ENCODE measurements around the gene SMAGP.
A peak's percentile ranks its signal among the peaks of the same experiment; 100 is the strongest.
"Not testable (repeated sequence)": the region's sequence is repeated elsewhere in the genome, so short reads cannot be mapped to it uniquely, and the experiment has no call there.

SMAGP gene

DNA sequence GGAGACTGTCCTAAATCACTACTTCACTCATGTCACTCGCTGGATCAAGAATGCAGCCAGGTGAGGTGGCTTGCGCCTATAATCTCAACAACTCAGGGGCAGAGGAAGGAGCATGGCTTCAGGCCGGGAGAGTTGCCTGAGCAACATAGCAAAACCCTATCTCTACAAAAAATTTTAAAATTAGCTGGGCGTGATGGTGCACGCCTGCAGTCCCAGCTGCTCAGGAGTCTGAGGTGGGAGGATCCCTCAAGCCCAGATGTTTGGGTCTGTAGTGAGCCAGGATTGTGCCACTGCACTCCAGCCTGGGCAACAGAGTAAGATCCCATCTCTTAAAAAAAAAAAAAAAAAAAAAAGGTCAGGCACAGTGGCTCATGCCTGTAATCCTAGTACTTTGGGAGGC is 5.9 kb downstream of the SMAGP start:
- ATAC-seq: no peak

- no peak for ATAC-seq
These were observed 6.9 kb downstream of the SMAGP start for GRCh38 chr12:51263341-51263740.

GRCh38 chr12:51262758-51263177 is 7.4 kb downstream of the SMAGP start:
- no peak for ATAC-seq

DNA sequence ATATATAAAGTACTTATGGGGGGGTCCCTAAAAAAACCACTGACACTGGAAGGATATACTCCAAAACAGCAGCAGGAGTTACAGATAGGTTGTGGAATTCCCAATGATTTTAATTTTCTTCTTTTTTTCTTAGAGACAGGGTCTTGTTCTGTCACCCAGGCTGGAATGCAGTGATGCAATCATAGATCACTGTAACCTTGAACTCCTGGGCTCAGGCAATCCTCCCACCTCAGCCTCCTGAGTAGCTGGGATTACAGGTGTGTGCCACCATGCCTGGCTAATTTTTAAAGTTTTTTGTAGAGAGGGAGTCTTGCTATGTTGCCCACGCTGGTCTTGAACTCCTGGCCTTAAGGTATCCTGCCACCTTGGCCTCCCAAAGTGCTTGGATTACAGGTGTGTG is 10.6 kb downstream of the SMAGP start:
- not testable (repeated sequence) for ATAC-seq

DNA sequence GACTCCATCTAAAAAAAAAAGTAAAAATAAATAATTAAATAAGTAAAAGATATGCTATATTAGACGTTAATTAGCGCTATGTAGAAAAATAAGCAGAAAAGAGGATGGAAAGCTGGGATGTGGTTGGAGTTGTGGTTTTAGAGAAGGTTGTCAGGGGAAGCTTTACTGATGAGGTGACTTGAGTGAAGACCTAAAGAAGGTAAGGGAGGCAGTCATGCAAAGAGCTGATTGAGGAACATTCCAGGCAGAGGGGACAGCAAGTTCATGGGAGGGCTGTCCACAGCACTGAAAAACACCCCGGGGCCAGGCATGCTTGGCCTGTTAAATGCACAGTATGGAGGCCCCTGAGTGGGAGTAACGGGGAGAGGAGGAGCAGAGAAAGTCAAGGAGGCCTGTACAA is 15.7 kb downstream of the SMAGP start:
- no peak for ATAC-seq

GRCh38 chr12:51253276-51253675 is 16.9 kb downstream of the SMAGP start:
- ATAC-seq: no peak

- ATAC-seq: no peak
These were observed 22.6 kb downstream of the SMAGP start for GRCh38 chr12:51247523-51248206.

DNA sequence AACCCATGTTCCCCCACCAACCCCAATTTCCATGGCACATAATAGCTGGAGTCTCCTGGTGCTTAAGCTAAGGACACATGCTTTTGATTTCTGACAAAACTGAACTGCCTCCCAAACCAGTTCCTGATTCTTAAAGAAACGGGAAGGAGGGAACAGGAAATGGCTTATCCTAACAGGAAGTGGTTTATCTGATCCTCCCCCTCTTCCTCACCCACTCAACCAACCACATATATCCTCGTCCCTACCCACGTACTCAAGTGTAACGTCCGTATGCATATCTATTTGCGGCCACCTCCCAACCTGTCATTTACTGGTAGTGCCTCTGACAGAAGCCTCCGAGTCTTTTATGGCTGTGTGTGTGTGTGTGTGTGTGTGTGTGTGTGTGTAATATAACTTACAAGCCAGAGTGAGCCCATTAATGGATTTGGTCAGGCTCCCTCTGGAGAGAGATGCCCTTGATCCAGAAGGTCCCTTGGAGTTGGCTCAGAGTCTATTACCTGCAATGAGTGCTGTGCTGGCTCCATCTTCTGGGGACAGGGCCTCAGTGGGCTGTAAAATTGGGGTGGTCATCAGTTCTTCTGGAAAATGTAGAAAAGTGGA is 23.9 kb downstream of the SMAGP start:
- peak; percentile 63 to 69 for ATAC-seq

GRCh38 chr12:51245476-51246253 is 24.6 kb downstream of the SMAGP start:
- no peak for ATAC-seq

DNA sequence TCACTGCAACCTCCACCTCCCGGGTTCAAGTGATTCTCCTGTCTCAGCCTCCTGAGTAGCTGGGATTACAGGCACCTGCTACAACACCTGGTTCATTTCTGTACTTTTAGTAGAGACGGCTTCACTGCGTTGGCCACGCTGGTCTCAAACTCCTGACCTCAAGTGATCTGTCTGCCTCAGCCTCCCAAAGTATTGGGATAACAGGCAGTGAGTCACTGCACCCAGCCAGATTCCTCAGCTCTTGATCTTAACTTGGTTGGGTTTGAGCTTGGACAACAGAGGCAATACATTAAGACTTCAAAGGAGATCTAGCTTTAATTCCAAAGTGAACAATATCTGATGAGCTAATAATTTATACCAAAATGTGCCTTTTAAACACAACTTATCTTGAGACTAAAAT is 25.9 kb downstream of the SMAGP start:
- no peak for ATAC-seq

DNA sequence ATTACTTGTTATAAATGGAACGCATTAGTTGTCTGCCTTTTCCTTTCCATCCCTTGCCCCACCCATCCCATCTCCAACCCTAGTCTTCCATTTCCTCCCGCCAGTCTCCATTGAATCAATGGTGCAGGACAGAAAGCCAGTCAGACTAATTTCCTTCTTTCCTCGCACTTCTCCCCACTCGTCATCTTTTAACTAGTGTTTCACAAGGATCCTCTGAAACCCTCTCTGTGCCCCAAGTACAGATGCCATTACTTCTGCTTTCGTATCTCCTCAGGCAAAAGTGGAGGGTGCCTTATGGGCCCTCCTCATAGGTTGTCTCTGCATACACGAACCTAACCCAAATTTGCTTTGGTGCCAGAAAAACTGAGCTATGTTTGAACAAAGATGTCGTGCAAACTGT is 27.3 kb downstream of the SMAGP start:
- ATAC-seq: no peak

DNA sequence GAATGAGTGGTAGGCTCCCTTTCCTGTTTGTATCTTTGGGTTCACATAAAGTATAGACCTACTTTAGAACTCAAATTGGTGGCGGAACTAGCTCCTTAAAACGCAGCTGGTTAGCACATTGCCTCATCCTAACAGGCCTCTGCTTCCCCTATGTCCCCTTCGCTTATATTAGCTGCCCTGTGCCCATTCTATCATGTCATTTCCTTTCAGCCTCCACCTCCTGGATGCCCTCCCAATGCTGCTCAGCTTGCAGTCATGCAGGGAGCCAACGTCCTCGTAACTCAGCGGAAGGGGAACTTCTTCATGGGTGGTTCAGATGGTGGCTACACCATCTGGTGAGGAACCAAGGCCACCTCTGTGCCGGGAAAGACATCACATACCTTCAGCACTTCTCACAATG is 28.1 kb downstream of the SMAGP start:
- ATAC-seq: no peak

GRCh38 chr12:51240971-51241370 is 29.2 kb downstream of the SMAGP start:
- ATAC-seq: no peak

DNA sequence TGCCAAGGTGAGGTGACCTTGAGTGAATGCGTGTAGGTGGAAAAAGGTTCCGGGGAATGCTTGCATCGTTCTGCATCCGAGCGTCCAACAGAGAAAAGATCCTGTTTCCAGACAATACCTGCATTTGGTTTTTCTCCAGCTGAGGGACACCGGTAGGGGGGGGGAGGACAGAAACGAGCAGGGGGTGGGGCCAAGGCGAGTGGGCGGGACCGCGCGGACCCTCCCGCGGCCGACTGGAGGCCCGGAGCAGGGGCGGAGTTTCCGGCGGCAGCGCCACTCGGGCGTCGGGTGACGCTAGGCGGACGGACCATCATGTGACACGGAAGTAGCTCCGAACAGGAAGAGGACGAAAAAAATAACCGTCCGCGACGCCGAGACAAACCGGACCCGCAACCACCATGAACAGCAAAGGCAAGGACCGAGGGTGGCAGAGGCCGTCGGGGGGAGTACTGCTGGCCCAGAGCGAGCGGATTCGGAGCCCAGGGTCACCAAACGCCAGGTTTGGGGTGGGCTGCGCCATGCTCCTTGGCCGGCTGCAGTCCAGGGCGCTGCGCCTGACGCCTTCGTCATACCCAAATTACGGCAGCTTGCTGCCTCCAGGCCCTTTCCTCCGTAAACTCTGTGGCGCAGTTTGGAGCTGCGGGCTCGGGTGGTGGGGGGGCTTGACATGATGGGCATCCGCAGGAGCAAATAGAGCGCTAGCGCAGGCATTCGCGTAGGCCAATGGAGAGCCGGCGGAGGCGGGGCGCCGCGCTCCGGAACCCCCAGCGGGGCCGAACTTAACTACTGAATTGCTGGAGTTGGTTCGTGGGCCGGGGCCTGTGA is 31.5 kb downstream of the SMAGP start, which contains the start of gene DAZAP2:
TSS of gene DAZAP2 (plus strand) at position 317 of the 825 bp plus-strand sequence. CDS start at position 399, 82 bp downstream.
- ATAC-seq: peak; percentile 94 to 96

DNA sequence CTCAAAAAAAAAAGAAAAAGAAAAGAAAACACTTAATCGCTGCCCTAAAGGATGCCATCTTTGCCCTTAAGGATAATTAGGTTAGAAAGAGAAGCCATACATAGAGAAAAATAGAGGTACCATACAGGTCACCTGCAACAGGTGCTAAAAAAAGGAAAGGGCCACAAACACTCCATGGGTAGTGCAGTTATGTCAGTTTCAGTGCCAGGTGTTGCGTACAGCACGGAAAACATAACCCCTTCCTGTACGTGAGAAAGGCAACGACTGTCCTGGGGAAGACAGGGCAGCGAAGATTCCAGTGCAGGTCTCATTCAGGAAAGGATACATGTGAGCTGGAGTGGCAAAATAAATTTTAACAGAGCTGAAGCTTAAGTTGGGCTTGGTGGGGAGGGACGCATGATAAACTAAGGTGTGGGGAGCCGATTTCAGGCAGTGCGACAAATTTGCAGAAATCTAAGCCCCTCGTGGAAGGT is 32.1 kb downstream of the SMAGP start:
- no peak for ATAC-seq

- no peak for ATAC-seq
These were observed 35.7 kb downstream of the SMAGP start for GRCh38 chr12:51234530-51234929.

DNA sequence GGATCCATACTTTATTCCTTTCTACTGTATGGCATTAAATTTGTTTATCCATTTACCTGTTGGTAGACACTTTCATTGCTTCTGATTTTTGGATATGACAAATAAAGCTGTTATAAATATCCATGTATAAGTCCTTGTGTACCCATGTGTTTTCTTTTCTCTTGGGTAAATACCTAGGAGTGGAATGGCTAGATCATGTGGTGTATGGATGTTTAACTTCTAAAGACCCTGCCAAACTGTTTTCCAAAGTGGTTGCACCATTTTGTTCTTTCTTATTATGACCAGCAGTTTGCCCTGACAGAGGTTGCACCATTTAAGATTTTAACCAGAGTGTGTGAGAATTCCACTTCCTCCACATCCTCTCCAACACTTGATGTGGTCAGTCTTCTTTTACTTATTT is 37.6 kb downstream of the SMAGP start:
- ATAC-seq: no peak

- no peak for ATAC-seq
These were observed 41.0 kb downstream of the SMAGP start for GRCh38 chr12:51229116-51229809.

- ATAC-seq: no peak
These were observed 42.3 kb downstream of the SMAGP start for GRCh38 chr12:51227962-51228361.

- not testable (repeated sequence) for ATAC-seq
These were observed 43.1 kb downstream of the SMAGP start for GRCh38 chr12:51227112-51227511.

DNA sequence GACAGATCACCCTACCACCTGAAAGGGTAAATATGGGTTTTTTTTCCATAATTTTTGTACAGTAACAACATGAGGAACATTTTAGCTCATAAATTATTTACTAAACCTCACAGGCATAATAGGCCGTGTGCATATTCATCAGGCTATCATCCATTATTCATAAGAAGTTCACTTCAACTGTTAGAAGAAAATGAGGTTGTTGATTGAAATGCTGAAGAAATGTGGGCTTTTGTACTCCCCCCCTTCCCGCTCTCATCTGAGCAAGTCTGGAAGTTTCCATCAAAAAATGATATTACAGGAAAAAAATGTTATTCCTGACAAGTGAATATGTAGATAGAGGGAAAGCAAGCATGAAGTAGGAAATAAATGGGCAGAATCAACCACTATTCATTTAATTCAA is 44.4 kb downstream of the SMAGP start:
- no peak for ATAC-seq

- ATAC-seq: no peak
These were observed 45.0 kb downstream of the SMAGP start for GRCh38 chr12:51225234-51225633.
